Stimulated activated CD8-positive, alpha-beta memory T cell treated with anti-CD3 and anti-CD28 coated beads, Interleukin-15, amount 100 ng/mL, for 4 hours (primary cell): ENCODE data around the gene UGT1A9.

ENCODE experiments used
- DNase-seq, 2 donors: peaks; one replicate each; pipeline ENCODE4 v3.0.0-alpha.2; 2020; ENCODE audit warnings: low read depth in 2 of 2

UGT1A9 gene

GRCh38 chr2:233796254-233796653, 124.6 kb downstream of the UGT1A9 start:
- DNase-seq = no peak

- no peak for DNase-seq
These were observed 126.8 kb downstream of the UGT1A9 start for GRCh38 chr2:233798335-233799086.

GRCh38 chr2:233799087-233799665, 127.5 kb downstream of the UGT1A9 start:
- DNase-seq = no peak

- no peak for DNase-seq
These were observed 128.0 kb downstream of the UGT1A9 start for GRCh38 chr2:233799716-233800115.

GRCh38 chr2:233800208-233800607, 128.5 kb downstream of the UGT1A9 start:
- DNase-seq = no peak

- DNase-seq = no peak
These were observed 129.8 kb downstream of the UGT1A9 start for GRCh38 chr2:233801357-233802131.

- no peak for DNase-seq
These were observed 130.6 kb downstream of the UGT1A9 start for GRCh38 chr2:233802132-233802815.

- no peak for DNase-seq
These were observed 131.7 kb downstream of the UGT1A9 start for GRCh38 chr2:233803292-233803911.

GRCh38 chr2:233803994-233804393, 132.3 kb downstream of the UGT1A9 start:
- no peak for DNase-seq

GRCh38 chr2:233807215-233807865, 135.6 kb downstream of the UGT1A9 start:
- DNase-seq = no peak

- no peak for DNase-seq
These were observed 136.6 kb downstream of the UGT1A9 start for GRCh38 chr2:233807966-233808935.

GRCh38 chr2:233810385-233810784, 138.7 kb downstream of the UGT1A9 start:
- DNase-seq = no peak

GRCh38 chr2:233811087-233811486, 139.4 kb downstream of the UGT1A9 start:
- no peak for DNase-seq

GRCh38 chr2:233811732-233812131, 140.0 kb downstream of the UGT1A9 start:
- no peak for DNase-seq

GRCh38 chr2:233813236-233814055, 141.7 kb downstream of the UGT1A9 start:
- no peak for DNase-seq

GRCh38 chr2:233814056-233814835, 142.5 kb downstream of the UGT1A9 start:
- no peak for DNase-seq

GRCh38 chr2:233815861-233816260, 144.2 kb downstream of the UGT1A9 start:
- no peak for DNase-seq

GRCh38 chr2:233816334-233816733, 144.6 kb downstream of the UGT1A9 start:
- no peak for DNase-seq
